Breast epithelium (tissue), 3 donors: ENCODE measurements around the gene TPRX2.

Source experiments
- POLR2AphosphoS5 ChIP-seq, 3 donors: sonication (generic); formaldehyde crosslinking; IDR thresholded peaks; one replicate each; pipeline ENCODE4 v1.6.1; 2017; ENCODE audit warnings: antibody characterized with exemption in 3 of 3
- TF ChIP-seq, protein P1 (sequence below), 3 donors: fragments of 450-650 bp; IDR thresholded peaks; one replicate each; pipeline ENCODE4 v1.5.1; 2016 to 2017; ENCODE audit warnings: antibody characterized with exemption in 3 of 3, mild to moderate bottlenecking in 3 of 3, moderate library complexity in 3 of 3

DNA sequence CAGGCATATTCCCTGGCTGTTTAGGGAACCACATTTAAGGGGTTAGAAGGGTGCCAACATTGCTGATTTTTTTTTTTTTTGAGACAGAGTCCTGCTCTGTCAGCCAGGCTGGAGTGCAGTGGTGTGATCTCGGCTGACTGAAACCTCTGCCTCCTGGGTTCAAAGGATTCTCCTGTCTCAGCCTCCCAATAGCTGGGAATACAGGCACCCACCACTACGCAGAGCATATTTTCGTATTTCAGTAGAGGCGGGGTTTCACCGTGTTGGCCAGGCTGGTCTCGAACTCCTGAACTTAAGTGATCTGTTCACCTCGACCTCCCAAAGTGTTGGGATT, 45.1 kb upstream of the TPRX2 start:
- no peak for TF ChIP-seq POLR2AphosphoS5 (IDR thresholded peaks at IDR 0.05)
- TF ChIP-seq, protein P1, sequence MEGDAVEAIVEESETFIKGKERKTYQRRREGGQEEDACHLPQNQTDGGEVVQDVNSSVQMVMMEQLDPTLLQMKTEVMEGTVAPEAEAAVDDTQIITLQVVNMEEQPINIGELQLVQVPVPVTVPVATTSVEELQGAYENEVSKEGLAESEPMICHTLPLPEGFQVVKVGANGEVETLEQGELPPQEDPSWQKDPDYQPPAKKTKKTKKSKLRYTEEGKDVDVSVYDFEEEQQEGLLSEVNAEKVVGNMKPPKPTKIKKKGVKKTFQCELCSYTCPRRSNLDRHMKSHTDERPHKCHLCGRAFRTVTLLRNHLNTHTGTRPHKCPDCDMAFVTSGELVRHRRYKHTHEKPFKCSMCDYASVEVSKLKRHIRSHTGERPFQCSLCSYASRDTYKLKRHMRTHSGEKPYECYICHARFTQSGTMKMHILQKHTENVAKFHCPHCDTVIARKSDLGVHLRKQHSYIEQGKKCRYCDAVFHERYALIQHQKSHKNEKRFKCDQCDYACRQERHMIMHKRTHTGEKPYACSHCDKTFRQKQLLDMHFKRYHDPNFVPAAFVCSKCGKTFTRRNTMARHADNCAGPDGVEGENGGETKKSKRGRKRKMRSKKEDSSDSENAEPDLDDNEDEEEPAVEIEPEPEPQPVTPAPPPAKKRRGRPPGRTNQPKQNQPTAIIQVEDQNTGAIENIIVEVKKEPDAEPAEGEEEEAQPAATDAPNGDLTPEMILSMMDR (IDR thresholded peaks at IDR 0.05), result no peak
